RPMI8226 (cell line): Measurements from ENCODE around the gene CDYL.

Experiments used
- DNase-seq: peaks from one replicate; pipeline ENCODE4 v3.0.0-alpha.2; 2015

CDYL gene

GRCh38 chr6:4776131-4776492 is at the start of gene CDYL:
CDYL (plus strand) TSS chr6:4776404; CDS start chr6:4776784, 380 bp downstream.
- DNase-seq, result peak; percentile 98

DNA sequence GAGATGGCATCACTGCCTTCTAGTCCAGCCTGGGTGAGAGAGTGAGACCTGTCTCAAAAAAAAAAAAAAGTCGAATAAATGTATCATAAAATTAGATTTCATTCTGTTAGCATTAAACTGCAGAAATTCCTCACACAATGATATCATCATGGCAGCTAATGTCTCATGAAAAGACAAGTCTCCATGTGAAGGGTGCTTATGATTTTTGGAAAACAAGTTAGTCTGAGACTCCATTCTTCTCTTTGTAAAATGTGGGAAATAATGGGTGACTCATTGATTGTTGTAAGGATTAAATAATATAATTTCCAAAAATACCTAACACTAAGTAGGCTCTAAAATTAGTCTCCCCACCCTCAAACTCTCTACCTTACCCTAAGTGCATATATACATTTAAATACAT is 49.6 kb upstream of the CDYL start:
- no peak for DNase-seq

DNA sequence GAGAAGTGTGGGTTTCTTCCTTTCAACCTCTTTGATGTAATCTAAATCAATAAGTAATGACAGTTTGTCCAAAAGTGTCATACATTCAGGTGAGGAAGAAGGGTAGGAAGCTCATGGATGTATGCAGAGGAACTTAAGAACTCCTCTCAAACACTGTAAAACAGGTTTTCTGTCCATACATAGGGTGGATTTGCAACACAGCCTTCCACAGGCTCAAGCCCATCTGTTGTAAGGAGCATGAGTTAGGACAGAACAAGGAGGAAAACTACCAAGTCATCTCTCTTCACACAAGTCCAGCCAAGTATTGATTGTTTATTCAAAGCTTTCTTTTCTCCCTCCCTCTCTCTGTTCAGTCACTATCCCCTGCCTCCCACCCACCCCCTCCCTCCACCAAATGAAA is 49.0 kb upstream of the CDYL start:
- DNase-seq, result no peak

- DNase-seq, result peak; percentile 67
These were observed 48.4 kb upstream of the CDYL start for GRCh38 chr6:4727671-4728435.

- no peak for DNase-seq
These were observed 47.8 kb upstream of the CDYL start for GRCh38 chr6:4728436-4728769.

- DNase-seq, result no peak
These were observed 47.3 kb upstream of the CDYL start for GRCh38 chr6:4728926-4729325.

- DNase-seq, result no peak
These were observed 44.2 kb upstream of the CDYL start for GRCh38 chr6:4731996-4732395.

DNA sequence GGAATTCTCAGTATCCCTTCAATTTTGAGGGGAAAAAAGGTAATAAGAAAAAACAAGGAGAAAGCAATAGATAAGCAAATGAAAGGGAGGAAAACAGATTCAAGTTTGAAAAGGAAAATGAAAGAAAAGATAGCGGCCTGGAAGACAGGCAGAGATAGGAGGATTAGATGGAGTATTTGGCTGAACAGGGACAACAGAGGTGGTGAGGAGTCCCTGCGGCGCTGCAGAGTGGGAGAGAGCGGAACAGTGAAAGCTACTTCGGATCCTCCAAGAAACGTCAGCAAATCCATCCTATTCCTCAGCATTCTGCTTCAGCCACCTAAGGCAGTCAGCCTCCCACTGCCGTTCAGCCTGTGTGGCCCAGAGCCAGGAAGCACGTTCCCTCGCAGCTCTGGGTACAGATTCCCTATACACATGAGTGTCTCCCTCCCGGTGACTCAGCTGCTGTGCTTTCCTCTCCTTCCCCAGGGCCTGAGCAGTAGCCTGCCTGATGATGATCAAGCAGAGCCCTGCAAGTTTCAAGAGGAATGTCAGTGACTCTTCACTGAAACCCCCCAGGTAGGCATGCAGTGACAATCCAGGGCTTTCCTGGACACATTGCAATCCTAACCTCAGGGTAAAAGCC is 43.4 kb upstream of the CDYL start:
- DNase-seq, result peak; percentile 26

DNA sequence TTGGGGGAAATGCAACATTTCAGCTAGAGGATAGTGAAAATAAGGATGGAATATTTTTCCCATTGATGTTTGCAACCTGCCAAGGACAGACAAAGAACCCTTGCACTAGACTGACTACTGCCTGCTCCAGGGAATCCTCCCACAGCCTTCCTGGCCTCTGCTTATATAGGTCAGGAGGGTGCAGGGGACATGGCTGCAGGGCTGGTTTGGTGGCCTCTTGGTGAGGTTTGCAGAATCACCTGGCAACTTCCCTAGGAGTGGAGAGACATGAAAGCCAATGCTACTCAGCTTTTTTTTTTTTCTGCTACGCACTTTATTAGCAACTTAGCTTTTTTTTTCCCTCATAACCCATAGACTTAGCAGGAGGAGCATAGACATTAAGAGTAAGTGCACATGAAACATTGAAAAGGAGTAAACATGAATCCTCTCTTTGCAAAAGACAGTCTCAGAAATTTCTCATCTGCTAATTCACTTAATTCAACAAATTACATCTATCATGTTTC is 39.8 kb upstream of the CDYL start:
- DNase-seq, result no peak

DNA sequence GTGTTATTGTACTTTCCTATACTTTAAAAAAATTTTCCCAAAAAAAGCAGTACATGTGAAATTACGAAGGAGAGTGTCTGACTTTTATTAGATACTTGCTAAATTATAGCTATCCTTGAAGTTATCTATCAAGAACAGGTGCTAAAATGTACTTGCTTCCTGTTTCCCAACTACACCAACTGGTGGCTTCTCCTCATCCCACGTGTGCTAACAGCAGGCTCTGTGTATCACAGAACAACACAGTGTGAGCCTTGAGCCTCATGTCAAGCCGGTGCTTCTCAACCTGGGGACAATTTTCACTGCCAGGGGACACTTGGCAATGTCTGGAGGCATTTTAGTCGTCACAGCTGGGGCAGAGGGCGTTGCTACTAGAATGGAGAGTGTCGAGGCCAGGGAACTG is 36.2 kb upstream of the CDYL start:
- no peak for DNase-seq

GRCh38 chr6:4743062-4743461 is 33.1 kb upstream of the CDYL start:
- DNase-seq, result no peak

DNA sequence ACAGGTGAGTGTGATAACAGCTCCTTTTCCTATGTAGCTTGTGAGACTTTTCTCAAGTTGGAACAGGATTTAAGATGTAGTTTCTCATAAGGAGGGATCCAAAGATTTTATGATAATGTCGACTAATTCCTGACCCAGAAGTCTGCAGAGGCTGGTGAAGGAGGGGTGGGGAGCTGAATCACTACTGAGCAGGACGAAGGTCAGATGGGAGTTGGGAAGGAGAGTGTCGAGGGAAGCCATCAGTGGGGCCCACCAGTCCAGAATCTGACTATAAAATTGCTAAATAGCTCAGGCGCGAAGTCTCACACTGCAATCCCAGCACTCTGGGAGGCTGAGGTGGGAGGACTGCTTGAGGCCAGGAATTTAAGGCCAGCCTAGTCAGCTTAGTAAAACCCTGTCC is 32.3 kb upstream of the CDYL start:
- DNase-seq, result no peak

- no peak for DNase-seq
These were observed 28.6 kb upstream of the CDYL start for GRCh38 chr6:4747588-4747987.

DNA sequence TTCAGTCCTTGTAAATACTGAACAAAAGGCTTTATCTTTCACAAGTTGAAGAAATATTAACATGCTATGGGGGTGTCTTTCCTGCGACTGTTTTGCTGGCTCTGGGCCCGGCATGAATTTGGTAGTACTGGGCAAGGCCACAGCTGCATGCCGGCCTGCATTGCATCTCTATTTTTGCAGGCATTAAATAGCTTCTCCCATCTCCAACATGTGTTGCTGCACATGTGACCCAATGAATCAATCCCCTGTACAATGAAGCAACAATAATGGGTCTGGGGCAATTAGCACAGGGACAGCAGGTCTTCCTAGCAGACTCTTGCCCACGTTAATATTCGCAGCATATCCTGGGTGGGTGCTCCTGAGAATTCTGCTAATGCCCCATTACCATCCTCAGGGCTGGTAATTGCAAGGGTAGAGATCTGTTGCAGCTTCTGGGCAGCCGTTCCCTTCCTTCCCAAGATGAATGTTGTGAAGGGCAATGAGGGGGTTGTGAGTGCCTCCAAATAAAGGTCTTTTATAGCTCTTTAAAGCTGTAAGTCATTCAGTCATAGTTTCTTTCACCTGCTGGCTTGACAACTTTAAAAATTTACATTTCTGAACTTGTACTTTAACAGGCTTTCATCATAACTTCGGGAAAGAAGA is 24.3 kb upstream of the CDYL start:
- no peak for DNase-seq

- no peak for DNase-seq
These were observed 20.0 kb upstream of the CDYL start for GRCh38 chr6:4756247-4756646.

DNA sequence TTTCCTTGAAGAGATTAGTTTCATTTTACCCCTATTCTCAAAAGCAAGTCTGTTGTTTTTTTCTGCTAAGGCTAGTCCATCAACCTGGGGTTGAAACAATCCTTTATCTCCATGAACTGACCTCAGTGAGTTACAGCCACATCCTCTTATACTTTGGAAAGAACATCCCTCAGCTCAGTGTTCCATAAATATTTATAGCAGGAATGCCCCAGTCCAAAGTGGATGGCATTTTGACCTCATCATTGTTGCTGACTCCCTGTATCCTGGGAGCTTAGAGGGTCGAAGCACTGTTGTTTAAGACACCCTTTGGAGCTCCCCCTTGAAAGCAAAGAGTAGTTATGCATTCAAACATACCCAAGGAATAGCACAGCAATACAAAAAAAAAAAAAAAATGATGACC is 16.2 kb upstream of the CDYL start:
- no peak for DNase-seq

GRCh38 chr6:4760773-4761172 is 15.4 kb upstream of the CDYL start:
- no peak for DNase-seq

GRCh38 chr6:4762294-4762693 is 13.9 kb upstream of the CDYL start:
- no peak for DNase-seq

DNA sequence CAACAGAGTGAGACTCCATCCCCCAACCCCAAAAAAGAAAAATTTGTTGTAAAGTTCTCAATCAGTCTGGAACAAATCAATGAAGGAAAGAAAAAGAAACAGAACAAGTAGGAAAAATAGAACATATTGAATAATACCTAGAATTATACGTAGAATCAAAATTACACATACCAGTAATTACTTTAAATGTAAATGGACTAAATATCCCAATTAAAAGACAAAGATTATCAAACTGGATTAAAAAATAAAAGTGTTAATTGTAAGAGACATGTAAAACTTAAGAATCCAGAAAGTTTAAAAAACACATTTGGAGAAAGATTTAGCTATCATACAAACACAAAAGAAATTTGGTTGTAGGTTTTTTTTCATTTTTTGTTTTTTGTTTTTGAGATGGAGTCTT is 12.3 kb upstream of the CDYL start:
- DNase-seq, result no peak

- DNase-seq, result no peak
These were observed 7.4 kb upstream of the CDYL start for GRCh38 chr6:4768815-4769214.

- DNase-seq, result no peak
These were observed 3.5 kb upstream of the CDYL start for GRCh38 chr6:4772750-4773149.

DNA sequence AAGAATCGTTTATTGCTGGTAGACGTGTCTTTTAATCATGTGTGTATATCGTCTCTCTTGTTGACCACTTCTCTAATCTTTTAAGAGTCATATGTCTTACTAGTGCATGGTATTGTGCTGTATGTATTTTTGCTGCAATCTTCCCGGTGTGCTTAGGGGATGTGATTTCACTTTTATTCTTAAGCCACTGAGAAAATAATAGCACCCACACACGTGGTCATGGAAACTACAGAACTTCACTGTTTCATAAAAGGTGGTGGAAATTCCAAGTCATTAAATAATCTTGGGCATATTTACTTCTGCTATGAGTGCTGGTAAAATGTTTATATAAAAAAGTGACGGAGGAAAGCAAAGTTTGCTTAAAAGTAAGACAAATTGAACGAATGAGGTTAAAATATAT is 3.0 kb upstream of the CDYL start:
- no peak for DNase-seq

DNA sequence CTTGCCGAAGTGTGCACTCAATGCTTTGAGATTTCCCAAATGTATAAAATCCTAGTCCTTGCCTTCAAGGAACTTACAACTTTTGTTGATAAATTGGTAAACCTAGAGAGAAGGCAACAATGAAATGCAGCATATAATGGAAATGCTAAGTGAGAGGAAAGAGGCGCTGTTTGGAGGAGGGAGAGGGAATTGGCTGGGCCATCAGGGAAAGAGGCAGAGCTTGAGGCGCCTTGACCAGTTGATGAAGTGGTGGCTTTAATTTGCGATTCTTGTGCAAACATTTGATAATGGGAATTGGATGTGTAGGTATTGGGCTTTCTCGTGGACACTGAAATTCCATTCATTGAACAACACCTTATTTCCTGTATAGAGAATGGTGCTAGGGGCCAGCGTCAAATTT is 1.9 kb upstream of the CDYL start:
- no peak for DNase-seq

DNA sequence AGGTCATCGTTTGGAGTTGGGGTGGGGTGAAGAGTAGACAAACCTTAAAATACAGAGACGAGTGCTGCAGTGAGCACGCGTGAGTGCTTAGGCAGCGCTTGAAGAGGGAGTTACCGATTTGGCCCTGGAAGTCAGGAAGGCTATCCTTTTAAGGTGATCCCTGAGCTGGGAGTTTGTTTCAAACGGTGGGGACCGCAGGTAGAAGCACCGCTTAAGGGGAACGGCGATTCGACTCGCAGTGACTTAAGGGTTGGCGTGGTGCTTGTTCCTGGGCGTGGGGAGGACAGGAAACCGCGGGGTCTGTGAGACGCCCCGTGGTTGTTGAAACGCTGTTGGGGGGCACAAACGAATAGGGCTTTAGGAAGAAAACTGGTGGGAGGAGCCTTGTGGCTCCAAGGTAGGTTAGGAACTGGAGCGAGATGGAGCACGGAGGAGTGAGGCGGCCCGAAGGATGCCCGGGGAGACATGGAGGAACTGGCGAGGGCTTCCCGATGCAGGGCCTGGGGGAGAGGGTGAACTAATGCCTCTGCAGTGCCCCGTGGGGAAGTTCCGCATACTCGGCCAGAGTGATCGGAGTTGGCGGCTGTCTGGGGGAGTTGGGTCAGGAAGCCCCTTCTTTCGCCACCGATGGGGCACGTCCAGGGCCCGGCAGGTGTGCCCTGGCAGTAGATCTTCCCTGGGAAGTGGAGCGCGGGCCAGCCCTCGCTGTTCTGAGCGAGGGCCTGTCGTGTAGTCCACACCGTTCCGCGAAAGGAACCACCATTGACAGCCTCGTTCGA is 1.3 kb upstream of the CDYL start:
- DNase-seq, result peak; percentile 49
